Peyer's patch (tissue), 4 donors: ENCODE results near the gene EIF3I.

Source experiments
- POLR2A ChIP-seq, 2 donors: fragments of 450-650 bp; IDR thresholded peaks; one replicate each; pipeline ENCODE4 v1.5.1; 2017; ENCODE audit warnings: antibody characterized with exemption in 2 of 2, mild to moderate bottlenecking in 2 of 2, moderate library complexity in 2 of 2
- TF ChIP-seq, protein P1 (sequence below), 6 experiments: fragments of 450-650 bp in 4 of 6; fragments of 200-600 bp in 2 of 6; sonication (generic) in 1 of 6; IDR thresholded peaks; one replicate each; pipeline ENCODE4 v1.5.1; 2017 to 2019; ENCODE audit warnings: antibody characterized with exemption in 6 of 6, mild to moderate bottlenecking in 3 of 6, moderate library complexity in 1 of 6

- TF ChIP-seq, protein P1, sequence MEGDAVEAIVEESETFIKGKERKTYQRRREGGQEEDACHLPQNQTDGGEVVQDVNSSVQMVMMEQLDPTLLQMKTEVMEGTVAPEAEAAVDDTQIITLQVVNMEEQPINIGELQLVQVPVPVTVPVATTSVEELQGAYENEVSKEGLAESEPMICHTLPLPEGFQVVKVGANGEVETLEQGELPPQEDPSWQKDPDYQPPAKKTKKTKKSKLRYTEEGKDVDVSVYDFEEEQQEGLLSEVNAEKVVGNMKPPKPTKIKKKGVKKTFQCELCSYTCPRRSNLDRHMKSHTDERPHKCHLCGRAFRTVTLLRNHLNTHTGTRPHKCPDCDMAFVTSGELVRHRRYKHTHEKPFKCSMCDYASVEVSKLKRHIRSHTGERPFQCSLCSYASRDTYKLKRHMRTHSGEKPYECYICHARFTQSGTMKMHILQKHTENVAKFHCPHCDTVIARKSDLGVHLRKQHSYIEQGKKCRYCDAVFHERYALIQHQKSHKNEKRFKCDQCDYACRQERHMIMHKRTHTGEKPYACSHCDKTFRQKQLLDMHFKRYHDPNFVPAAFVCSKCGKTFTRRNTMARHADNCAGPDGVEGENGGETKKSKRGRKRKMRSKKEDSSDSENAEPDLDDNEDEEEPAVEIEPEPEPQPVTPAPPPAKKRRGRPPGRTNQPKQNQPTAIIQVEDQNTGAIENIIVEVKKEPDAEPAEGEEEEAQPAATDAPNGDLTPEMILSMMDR (IDR thresholded peaks at IDR 0.05), result no peak
- TF ChIP-seq POLR2A (IDR thresholded peaks at IDR 0.05), result no peak
Measured at GRCh38 chr1:32204943-32205361, 17.3 kb upstream of the EIF3I start.
